Measurements from ENCODE around the gene GTF2H1.

Gene GTF2H1

DNA sequence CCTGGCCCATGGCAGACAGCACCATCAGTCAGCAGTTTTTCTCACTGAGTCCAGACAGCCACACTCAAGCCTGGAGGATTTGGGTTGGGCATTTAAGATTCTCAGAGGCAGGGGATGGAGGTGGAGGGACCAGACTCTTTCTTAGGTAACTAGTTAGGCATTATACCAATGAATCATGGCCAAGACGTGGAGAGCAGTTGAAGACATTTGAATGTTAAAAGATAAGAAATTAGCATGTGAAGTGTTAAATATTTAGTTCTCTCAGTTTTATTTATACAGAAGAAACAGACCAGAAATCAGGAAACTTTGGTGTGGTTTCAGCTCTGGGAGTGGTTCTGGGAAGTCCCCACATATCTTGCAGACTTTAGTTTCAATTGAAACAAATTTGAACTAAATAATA lies 9.9 kb downstream of the GTF2H1 start:
- Histone ChIP-seq H3K9me3 (ENCODE audit: low read length) (no peaks in the 10 kb centered on the region), H3K27me3 (ENCODE audit: insufficient read depth, low read length) (no peaks in the 10 kb centered on the region), H3K36me3 (ENCODE audit: insufficient read depth, low read length) (peaks cover 86% of the 10 kb centered on the region), H3K4me3 (ENCODE audit: low read depth, low read length, poor library complexity, severe bottlenecking) (no peak overlapping the region), H3K79me2 (ENCODE audit: insufficient read depth, low read length) (peaks cover 21% of the 10 kb centered on the region), H3K4me1 (ENCODE audit: insufficient read depth, low read length, severe bottlenecking) (no peaks in the 10 kb centered on the region), H4K20me1 (ENCODE audit: insufficient read depth, low read length) (no peaks in the 10 kb centered on the region), H3K9me2 (ENCODE audit: low read depth, low read length) (no peaks in the 10 kb centered on the region), H2AFZ (ENCODE audit: low read length) (no peak overlapping the region), H3F3A (ENCODE audit: insufficient read depth, low read length) (no peaks in the 10 kb centered on the region), H3K4me2 (ENCODE audit: low read length) (no peak overlapping the region), H3K9ac (ENCODE audit: low read length) (no peak overlapping the region), H3K27ac (ENCODE audit: low read depth, low read length, poor library complexity, severe bottlenecking) (no peak overlapping the region)
- no peak for TF ChIP-seq EZH2 (IDR thresholded peaks at IDR 0.05; ENCODE audit: borderline replicate concordance, low read length)
- TF ChIP-seq, protein P1, sequence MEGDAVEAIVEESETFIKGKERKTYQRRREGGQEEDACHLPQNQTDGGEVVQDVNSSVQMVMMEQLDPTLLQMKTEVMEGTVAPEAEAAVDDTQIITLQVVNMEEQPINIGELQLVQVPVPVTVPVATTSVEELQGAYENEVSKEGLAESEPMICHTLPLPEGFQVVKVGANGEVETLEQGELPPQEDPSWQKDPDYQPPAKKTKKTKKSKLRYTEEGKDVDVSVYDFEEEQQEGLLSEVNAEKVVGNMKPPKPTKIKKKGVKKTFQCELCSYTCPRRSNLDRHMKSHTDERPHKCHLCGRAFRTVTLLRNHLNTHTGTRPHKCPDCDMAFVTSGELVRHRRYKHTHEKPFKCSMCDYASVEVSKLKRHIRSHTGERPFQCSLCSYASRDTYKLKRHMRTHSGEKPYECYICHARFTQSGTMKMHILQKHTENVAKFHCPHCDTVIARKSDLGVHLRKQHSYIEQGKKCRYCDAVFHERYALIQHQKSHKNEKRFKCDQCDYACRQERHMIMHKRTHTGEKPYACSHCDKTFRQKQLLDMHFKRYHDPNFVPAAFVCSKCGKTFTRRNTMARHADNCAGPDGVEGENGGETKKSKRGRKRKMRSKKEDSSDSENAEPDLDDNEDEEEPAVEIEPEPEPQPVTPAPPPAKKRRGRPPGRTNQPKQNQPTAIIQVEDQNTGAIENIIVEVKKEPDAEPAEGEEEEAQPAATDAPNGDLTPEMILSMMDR (IDR thresholded peaks at IDR 0.05; ENCODE audit: low read length) = no peak

DNA sequence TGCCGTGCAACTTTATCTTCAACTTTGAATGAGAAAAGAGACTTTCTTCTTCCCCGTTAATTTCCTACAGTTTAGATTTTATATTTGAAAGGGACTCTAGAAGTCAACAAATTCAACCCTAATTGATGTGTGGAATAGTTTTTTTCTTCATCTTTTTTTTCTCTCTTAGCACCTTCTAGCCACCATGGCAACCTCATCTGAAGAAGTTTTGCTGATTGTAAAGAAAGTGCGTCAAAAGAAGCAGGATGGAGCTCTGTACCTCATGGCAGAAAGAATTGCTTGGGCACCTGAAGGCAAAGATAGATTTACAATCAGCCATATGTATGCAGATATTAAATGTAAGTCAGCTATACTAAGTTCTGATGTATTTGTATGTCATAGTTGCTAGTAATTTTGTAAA lies 10.5 kb downstream of the GTF2H1 start:
- Histone ChIP-seq H3K4me3 (ENCODE audit: low read depth, low read length, poor library complexity, severe bottlenecking) (no peak overlapping the region), H3K9me2 (ENCODE audit: low read depth, low read length) (no peaks in the 10 kb centered on the region), H3F3A (ENCODE audit: insufficient read depth, low read length) (no peaks in the 10 kb centered on the region), H2AFZ (ENCODE audit: low read length) (no peak overlapping the region), H3K27me3 (ENCODE audit: insufficient read depth, low read length) (no peaks in the 10 kb centered on the region), H3K9ac (ENCODE audit: low read length) (no peak overlapping the region), H4K20me1 (ENCODE audit: insufficient read depth, low read length) (no peaks in the 10 kb centered on the region), H3K4me1 (ENCODE audit: insufficient read depth, low read length, severe bottlenecking) (no peaks in the 10 kb centered on the region), H3K79me2 (ENCODE audit: insufficient read depth, low read length) (peaks cover 17% of the 10 kb centered on the region), H3K36me3 (ENCODE audit: insufficient read depth, low read length) (peaks cover 86% of the 10 kb centered on the region), H3K27ac (ENCODE audit: low read depth, low read length, poor library complexity, severe bottlenecking) (no peak overlapping the region), H3K9me3 (ENCODE audit: low read length) (no peaks in the 10 kb centered on the region), H3K4me2 (ENCODE audit: low read length) (no peak overlapping the region)
- TF ChIP-seq, protein P1 (IDR thresholded peaks at IDR 0.05; ENCODE audit: low read length) = no peak
- no peak for TF ChIP-seq EZH2 (IDR thresholded peaks at IDR 0.05; ENCODE audit: borderline replicate concordance, low read length)

DNA sequence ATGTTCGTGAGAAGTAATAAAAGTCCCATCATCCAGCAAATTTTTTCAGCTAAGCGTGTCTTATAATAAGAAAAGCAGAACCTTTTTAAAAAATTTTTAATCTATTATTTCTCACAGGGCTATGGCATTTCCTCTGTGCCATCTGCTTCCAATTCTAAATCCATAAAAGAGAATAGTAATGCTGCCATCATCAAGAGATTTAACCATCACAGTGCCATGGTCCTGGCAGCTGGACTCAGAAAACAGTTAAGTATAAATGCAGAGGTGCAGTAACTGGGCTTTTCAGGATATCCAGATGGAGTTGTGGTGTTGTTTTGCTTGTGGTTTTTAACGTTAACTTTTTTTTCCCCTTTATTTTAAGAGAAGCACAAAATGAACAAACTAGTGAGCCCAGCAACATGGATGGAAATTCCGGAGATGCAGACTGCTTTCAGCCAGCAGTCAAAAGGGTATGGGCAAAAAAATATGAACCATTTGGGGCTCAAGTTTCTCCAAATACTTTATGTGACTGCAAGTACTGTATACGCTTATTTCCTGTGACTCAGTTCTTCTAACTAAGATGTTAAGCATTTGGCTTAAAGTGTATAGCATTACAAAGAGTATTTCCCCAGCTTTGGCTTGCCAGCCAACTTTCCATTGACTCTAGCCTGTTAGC lies 25.2 kb downstream of the GTF2H1 start:
- Histone ChIP-seq H3F3A (ENCODE audit: insufficient read depth, low read length) (no peaks in the 10 kb centered on the region), H3K9me2 (ENCODE audit: low read depth, low read length) (no peaks in the 10 kb centered on the region), H3K27me3 (ENCODE audit: insufficient read depth, low read length) (no peaks in the 10 kb centered on the region), H3K27ac (ENCODE audit: low read depth, low read length, poor library complexity, severe bottlenecking) (no peak overlapping the region), H3K4me2 (ENCODE audit: low read length) (no peak overlapping the region), H4K20me1 (ENCODE audit: insufficient read depth, low read length) (no peaks in the 10 kb centered on the region), H3K9me3 (ENCODE audit: low read length) (no peaks in the 10 kb centered on the region), H3K4me3 (ENCODE audit: low read depth, low read length, poor library complexity, severe bottlenecking) (no peak overlapping the region), H3K79me2 (ENCODE audit: insufficient read depth, low read length) (no peaks in the 10 kb centered on the region), H3K36me3 (ENCODE audit: insufficient read depth, low read length) (peaks cover 65% of the 10 kb centered on the region), H2AFZ (ENCODE audit: low read length) (no peak overlapping the region), H3K4me1 (ENCODE audit: insufficient read depth, low read length, severe bottlenecking) (no peaks in the 10 kb centered on the region), H3K9ac (ENCODE audit: low read length) (no peak overlapping the region)
- TF ChIP-seq, protein P1 (IDR thresholded peaks at IDR 0.05; ENCODE audit: low read length) = no peak
- no peak for TF ChIP-seq EZH2 (IDR thresholded peaks at IDR 0.05; ENCODE audit: borderline replicate concordance, low read length)
